Ramos (cell line): ENCODE measurements around the gene OTUB1.
"Not testable (repeated sequence)": the region's sequence is repeated elsewhere in the genome, so short reads cannot be mapped to it uniquely, and the experiment has no call there.

Experiments
- in situ Hi-C: fragments of 300-500 bp; cut with MboI; formaldehyde crosslinking; loops from one replicate; pipeline ENCODE4 v1.14.3; 2022; ENCODE audit warnings: low sequenced_read_pairs; ENCODE audit not compliant: unreplicated experiment

OTUB1 gene

DNA sequence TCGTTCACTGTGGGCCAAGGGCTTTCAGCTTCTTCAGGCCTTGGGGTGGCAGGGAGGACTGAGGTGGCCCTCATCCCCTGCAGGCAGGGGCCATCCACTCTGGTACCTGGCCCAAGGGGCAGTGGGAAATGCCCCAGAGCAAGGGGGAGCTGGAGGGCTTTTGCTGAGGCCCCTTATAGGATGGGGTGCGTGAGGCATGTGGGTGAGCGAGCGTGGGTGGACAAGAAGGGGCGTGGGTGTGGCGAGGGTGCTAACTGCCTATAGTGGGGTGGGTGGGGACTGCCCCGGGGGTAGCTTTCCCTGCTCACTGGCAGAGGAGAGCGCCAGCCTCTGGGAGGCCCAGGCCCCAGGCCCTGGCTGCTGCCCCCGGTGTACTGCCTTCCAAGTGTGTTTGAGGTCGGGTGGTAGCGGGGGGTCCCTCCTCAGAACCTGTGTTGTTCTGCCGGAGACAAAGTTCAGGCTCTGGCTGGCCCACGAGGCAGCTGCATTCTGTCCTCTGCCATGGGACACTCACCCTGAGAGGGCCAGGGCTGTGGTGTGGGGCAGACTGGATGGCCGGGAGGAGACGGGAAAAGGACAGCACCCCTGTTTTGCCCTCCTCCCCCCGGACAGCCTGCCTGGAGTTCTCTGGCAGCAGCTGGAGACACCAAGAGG, 52.9 kb downstream of the OTUB1 start:
- in situ Hi-C loops = no loop called here

DNA sequence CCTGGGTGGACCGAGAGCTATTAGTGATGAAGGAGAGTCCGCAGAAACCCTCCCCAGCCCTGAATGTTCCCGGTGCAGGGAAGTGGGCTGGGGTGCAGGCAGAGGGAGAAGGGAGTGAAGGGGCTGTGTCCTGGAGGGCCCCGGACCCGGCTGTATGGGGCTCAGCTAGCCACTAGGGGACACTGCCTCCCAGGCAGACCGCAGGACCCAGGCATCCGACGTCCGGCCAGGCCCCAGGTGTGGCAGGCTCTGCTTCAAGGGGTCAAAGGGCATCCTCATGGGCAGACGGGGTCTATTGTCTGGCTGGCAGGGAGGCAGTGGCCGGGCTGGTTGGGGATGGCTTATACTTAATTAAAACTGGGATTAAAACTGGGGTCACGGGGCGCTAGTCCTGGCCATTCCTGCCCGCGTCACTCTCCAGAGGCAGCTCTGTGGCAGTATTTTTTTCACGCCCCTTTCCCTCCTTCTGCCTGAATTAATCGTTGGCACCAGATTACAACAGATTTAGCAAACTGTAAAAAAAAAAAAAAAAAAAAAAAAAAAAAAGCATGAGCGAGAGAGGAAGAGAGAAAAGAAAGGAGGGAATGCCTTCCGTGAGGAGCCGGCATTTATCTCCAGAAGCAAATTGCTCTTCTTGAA, 54.6 kb downstream of the OTUB1 start:
- in situ Hi-C loops = no loop called here

DNA sequence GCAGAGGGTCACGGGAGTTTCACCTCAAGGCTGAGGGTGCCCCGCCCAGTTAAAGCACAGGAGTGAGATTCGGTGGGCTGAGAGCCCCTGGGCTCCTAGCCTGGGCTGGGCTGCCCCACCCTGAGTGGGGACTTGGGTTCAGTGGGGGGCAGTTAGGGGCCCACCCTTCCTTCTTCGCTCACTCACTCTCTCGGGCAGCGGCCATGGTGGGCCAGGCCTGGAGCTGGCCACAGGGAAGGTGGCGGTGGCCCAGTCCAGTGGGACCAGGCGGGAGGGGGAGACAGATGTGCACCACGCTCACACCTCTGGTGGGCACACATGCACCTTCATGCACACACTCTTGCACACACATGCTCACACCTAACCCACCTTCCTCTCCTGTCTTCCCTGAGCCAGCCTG, 55.6 kb downstream of the OTUB1 start:
- in situ Hi-C loops = no loop called here

DNA sequence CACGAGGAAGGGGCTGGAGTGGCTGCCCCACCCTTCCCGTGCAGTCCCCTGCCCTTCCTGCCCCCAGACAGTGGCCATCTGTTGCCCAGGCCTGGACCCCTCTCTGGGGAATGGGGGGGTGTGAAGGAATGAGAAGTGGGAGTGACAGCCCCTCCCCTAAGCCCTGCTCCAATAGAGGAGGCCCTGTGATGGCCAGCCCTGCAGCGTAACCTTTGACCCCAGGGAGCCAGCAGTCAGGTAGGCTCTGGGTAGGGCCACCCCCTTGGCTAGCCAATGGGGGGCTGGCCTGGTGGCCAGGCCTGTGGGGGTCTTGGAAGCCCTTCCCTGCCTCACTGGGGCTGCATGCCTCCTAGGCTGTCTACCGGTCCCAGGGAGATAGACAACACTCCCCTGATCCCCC, 56.1 kb downstream of the OTUB1 start:
- in situ Hi-C loops = no loop called here

DNA sequence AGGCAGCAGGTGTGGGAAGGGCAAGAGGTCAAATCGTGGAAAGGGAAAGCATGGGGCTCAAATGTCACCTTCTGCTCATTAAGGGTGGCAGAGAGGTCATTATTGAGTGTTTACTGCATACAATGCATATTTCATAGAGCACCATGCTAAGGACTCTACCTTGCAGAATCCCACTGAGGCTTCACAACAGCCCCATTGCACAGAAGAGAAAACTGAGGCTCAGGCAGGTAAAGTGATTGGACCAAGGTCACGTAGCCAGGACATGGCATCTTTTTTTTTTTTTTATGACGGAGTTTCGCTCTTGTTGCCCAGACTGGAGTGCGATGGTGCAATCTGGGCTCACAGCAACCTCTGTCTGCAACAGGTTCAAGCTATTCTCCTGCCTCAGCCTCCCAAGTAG, 57.3 kb downstream of the OTUB1 start:
- in situ Hi-C loops = no loop called here

DNA sequence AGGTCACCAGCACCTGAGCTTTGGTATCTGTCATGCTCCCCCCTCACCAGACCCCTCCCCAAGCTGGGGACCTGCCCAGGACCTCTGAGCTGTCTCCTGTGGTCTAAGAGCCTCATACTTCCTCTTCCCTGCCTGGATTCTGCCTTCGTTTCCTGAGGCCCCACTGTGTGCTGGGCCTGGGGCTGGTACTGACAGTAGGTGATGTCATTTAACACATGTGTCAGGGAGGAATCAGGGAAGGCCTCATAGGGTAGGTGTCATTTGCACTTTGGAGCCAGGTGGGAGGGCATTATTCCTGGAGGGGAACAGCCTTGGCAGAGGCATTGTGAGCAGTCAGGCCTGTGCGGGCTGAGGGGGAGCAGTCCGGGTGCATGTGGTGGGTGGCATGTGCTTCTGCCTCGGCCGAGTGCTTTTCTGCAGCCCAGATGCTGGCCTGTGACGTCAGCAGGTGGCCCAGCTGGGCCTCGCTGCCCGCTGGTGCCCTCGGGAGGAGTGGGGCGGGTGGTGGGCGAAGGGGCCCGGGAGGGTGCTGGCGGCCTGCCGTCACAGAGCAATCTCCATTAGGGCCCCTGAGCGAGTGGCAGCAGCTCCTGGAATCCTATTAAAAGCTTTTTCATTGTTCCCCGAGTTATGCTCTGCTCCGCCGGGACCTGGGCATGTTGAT, 58.6 kb downstream of the OTUB1 start:
- in situ Hi-C loops = no loop called here

DNA sequence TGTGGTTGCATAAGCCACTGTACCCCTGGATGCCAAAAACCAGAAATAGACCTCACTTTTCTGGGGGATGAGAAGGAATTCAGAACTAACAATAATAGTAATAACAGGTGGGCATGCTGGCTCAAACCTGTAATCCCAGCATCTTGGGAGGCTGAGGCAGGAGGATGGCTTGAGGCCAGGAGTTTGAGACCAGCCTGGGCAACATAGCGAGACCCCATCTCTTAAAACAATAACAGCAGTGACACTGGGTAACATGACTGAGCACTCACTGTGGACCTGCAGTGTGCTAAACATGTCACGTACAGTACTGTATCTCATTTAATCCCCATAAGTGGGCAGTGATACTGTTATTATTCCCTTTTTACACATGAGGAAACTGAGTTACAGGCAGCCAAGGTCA, 59.5 kb downstream of the OTUB1 start:
- in situ Hi-C loops = no loop called here

DNA sequence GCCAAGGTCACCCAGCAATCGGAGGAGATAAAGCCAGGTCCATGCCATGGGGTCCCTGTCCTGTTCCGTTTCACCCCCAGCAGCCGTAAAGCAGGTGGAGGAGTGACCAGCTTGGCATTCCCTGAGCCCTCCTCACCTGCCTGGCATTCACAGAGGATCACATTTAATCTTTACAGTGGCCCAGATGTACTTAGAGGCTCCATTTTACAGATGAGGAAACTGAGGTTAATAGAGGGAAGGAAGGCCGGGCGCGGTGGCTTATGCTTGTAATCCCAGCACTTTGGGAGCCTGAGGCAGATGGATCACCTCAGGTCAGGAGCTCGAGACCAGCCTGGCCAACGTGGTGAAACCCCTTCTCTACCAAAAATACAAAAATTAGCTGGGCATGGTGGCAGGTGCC, 61.1 kb downstream of the OTUB1 start:
- in situ Hi-C loops = not testable (repeated sequence)
